GM18867 (cell line): ENCODE results near the gene POMC.
"Not testable (repeated sequence)": the region's sequence is repeated elsewhere in the genome, so short reads cannot be mapped to it uniquely, and the experiment has no call there.

Source experiments
- ATAC-seq: cut with Tn5 transposase; IDR thresholded peaks from one replicate; pipeline ENCODE4 v1.9.1; 2021; ENCODE audit warnings: mild to moderate bottlenecking, moderate library complexity; ENCODE audit not compliant: unreplicated experiment

The POMC gene

DNA sequence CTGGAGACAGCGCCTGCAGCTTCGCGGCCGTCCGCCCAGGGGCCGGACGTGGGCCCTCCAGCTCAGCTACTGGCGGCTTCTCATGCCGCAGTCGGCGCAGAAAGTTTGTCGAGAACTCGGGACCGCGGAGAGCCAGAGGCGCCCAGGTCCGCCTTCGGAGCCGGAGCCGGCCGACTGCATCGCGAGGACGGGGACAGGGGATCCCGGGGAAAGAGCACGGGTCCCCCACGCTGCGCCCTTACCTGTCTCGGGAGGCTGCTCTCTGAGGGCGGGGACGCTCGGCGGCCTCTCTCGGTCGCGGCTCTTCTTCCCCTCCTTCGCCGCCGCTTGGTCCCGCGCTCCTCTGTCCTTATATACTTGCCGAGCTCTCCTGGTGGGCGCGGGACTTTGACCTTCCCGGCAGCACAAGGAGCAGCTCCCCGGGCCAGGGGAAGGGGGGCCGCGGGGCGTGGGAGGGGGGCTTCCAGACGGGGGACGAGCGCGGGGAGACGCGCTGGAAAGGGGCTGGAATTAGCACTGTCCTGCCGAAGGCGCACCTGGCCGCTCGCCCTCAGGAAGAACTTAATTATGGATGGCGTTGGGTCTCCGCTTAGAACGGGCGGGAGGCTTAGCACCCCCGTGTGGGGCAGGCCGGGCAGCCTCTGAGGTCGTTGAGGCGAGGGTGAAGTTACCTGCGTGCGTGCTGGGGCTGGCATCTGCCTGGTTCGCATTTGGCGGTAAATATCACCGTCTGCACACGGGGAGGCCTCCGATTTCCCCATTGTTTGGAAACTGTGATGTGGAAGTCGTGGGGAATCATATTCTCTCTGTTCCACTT lies at the start of gene POMC:
Gene POMC (minus strand): TSS at position 325 of the 817 bp plus-strand sequence. CDS start 3,808 bp downstream, outside the sequence.
- ATAC-seq, result no peak

DNA sequence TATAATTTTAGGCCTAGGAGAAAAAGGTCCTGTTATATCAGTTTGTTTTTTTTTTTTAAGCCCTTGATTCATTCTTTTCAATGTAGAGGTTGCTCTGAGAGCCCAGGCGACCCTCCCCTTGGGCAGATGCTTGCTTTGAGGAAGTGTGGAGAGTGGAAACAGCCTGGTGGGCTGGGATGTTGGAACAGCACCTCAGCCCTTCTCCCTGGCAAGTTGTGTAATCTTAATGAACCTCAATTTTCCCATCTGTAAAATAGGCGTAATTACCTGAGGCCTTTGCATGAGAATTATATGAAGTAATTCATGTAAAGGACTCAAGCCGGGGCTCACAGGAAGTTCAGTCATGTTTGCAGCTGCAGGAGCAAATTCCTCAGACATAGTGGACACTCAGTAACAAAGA lies 49.7 kb upstream of the POMC start:
- no peak for ATAC-seq

DNA sequence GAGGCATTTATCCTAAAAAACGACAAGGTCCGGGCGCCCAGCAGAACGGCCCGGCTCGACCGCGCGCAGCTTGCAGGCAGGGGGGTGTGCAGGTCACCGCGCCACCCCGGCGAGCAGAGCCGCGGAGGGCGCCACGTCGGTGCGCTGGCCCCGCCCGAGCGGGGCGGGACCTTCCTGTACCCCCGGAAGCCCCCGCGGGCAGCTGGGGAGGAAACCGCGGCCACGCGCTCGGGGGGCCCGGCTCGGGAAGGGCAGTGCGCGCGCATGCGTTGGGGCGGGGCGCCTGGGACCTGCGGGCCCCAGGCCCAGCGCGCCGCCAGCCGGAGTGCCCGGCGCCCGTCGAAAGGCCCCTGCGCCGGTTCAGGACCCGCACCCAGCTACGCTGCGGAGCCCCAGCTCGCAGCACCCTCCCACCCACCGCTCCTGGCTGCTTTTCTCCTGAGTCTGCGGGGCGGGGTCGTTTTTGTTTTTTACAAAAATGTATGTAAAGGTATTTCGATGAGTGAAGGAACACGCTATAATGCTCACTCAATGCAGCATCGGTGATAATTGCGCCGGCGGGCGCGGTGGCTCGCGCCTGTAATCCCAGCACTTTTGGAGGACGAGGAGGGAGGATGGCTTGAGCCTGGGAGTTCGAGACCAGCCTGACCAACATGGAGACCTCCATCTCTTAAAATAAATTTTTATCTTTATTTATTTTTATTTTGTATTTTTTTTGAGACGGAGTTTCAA lies 47.7 kb upstream of the POMC start:
- peak; percentile 77 for ATAC-seq

DNA sequence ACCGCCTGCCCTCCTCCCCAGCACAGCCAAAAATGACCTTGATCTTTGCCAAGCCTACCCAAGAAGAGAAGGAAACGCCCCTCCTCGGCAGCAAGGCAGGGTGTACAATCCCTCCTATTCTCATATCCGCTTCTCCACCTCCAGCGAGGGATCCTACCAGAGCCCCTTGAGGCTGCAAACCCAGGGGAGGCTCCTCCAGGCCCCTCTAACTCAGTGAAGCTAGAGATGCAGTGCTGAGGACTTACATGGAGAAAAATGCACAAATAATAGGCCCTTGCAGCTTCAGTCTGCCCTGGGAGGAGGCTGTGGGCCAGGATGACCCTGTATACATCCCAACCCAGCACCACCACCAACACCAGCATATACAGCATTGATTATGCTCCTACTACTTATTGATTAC lies 46.9 kb upstream of the POMC start:
- ATAC-seq, result no peak

DNA sequence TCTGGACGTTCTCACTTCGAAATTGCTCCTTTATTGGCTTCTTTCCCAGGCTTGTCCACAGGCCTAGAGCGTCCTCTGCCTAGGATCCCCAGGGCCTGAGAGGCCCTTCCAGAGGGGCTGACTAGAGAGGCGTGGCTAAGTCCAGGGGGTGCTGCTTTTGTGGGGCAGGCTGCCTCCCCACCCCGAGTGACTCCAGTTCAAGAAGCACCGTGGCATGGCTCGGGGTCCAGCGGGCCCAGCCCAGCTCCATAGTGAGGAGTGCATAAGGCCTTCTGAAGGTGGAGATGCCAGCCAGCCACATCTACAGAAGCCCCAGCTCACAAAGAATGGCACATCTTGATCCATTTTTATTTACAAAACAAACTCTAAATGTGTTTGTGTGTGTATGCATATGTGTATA lies 44.8 kb upstream of the POMC start:
- ATAC-seq, result no peak

- not testable (repeated sequence) for ATAC-seq
These were observed 42.5 kb upstream of the POMC start for GRCh38 chr2:25210923-25211322.

DNA sequence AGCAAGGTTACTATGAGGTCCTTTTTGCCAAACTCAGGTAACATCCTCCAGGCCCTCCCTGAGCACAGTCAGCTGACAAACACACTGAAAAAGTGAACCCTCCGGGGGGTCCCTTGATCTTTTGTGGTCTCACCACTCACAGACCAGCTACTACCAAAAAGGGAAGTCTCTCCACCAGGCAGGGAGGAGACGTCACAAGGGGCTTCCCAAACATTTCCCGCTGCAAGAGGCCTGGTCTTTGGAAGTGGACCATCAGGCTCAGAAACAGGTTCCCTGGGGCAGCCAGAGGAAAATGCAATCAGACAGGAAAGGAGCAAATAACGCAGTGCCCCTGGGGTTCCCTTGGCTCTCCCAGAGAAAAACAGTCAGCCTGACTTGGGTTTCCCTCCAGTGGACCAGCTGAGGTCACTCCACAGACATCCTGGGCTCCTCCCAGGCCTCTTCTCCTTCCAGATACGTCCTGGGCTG lies 38.7 kb upstream of the POMC start:
- ATAC-seq, result no peak

DNA sequence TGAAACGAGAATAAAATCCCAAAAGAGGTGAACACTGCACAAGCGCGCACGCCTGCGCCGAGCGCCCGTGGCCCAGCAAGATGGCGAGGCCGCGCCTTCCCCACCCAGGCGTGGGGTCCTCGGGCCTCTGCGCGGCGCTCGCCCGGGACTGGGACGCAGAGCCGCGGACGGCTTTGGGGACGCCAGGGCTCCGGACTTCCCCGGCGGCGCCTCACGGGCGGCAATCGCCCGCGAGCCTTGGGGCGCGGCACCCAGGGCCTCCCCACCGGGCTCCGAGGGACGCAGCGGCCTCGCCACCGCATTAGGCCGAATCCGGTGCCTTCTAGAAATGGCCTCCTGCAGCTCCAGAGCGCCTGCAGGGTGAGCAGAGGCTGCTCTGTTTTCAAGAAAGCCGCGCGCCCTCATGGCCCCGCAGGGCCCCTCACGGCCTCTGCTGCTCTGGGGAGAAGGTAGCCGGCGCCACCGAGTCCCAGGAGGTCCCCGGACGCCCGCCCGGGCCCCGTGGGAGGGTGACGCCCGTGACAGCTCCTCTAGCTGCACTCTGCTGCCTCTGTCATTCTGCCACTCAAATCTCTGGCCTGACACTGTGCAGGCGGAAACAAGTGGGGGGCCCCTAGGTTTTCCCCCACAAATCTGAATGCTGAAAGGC lies 35.9 kb upstream of the POMC start:
- peak; percentile 58 for ATAC-seq

- ATAC-seq, result no peak
These were observed 33.9 kb upstream of the POMC start for GRCh38 chr2:25202275-25202674.

DNA sequence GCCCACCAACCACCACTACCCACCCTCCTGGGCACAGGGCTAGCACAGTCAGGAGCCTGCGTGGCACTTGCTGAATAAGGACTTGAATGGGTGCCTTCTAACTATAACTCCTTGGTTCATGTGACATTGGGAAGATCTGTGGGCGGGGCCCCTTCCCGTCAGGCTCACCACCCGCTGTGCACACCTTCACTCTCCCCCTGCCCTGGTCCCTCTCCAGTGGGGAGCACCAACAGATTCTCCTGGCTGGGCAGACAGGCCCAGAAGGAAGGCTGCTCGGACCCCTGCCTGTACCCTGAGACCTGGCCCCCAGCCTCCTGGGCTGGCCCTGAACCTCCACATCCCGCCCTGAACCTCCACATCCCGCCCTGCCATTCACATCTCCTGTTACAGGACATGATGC lies 33.4 kb upstream of the POMC start:
- no peak for ATAC-seq

DNA sequence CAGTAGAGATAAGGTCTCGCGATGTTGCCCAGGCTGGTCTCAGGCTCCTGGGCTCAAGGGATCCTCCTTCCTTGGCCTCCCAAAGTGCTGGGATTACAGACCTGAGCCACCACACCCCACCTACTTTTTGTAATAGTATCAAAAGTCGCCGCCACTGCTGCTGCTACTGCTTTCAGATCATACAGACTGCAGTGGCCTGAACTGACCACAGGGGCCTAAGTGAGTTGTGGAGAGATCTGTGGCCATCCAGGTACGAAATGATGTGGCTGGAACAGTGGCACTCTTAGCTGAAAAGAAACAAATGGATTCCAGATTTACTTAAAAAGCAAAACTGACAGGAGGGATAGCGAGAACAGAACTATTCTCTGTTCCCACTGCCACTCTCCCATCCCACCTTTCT lies 32.9 kb upstream of the POMC start:
- ATAC-seq, result no peak

- no peak for ATAC-seq
These were observed 30.2 kb upstream of the POMC start for GRCh38 chr2:25198576-25198975.

- no peak for ATAC-seq
These were observed 29.8 kb upstream of the POMC start for GRCh38 chr2:25198209-25198525.

- ATAC-seq, result no peak
These were observed 29.2 kb upstream of the POMC start for GRCh38 chr2:25197336-25198208.

DNA sequence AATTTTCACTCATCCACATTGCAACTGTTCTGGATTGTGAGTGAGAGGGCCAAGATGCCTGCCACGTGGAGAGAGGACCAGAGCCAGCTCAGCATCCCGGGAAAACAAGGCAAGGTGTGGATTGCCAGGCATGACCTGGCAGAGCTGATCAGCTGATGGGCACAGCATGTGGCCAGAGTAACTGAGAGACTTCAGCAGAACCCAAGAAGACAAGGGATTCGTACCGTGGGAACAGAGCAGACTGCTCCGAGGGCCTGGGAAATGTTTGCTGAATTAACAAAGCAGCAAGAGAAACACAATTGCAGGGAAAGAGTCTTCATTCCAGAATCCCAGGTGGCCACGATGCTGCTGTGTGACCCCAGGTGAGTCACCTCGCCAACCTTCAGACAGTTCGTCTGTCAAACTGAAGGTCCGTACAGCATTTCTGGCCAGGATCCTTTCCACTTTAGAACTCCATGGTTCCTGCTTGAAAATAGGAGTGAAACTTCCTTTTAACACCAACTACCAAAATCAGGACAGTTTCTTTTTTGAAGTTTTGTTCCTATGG lies 26.3 kb upstream of the POMC start:
- ATAC-seq, result no peak

GRCh38 chr2:25190536-25190935 lies 22.2 kb upstream of the POMC start:
- no peak for ATAC-seq

DNA sequence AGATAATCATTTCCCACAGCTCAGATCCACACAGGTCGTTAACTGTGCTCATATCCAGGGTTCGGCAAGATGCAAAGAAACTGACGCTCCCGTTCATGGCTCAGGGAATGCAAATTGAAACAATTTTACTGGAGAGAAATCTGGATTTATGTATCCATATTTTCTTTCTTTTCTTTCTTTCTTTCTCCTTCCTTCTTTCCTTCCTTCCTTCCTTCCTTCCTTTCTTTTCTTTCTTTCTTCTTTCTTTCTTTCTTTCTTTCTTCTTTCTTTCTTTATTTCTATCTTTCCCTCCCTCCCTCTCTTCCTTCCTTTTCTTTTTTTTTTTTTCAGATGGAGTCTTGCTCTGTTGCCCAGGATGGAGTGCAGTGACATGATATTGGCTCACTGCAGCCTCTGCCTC lies 20.0 kb upstream of the POMC start:
- no peak for ATAC-seq

GRCh38 chr2:25187729-25188350 lies 19.5 kb upstream of the POMC start:
- ATAC-seq, result no peak

DNA sequence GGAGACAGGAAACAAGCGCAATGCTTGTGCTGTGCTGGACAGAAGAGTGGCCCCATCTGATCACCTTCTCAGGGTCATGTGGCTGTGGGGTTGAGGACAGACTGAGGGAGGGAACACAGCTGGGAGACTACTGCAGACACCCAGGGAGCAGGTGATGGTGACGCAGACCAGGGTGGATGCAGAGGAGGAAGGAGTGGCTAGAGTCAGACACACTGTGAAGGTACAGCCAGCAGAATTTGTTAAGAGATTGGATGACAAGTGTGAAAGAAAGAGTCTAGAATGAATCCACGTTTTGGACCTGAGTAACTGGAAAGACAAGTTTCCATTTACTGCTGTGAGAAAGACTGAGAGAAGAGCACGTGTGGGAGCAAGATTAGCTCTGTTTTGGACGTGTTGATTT lies 15.9 kb upstream of the POMC start:
- ATAC-seq, result no peak

GRCh38 chr2:25178976-25179375 lies 10.6 kb upstream of the POMC start:
- ATAC-seq, result no peak
